Liver (tissue), 9 donors: Measurements from ENCODE around the gene GFRA4. TPM values are rescaled to one million over a fixed set of nuclear protein-coding genes. Genes with fewer than 3 reads are reported as not detected.

Experiments used
- DNase-seq: peaks from one replicate; pipeline ENCODE4 v3.0.0-alpha.2; 2017; ENCODE audit warnings: low spot score
- H3K27ac ChIP-seq, 2 donors: one replicate each; pipeline ENCODE4 v1.7.0; 2013; ENCODE audit warnings: inconsistent platforms in 2 of 2, low read length in 2 of 2, control low read depth in 1 of 2, low read depth in 1 of 2, mild to moderate bottlenecking in 1 of 2
- H3K27me3 ChIP-seq, 4 donors: one replicate each; pipeline versions ENCODE4 v1.6.1 to v1.7.0; 2013; ENCODE audit warnings: low read length in 3 of 4, inconsistent platforms in 1 of 4, mild to moderate bottlenecking in 1 of 4, moderate library complexity in 1 of 4; ENCODE audit not compliant: control insufficient read depth in 4 of 4, insufficient read depth in 4 of 4
- H3K36me3 ChIP-seq, 4 donors: one replicate each; pipeline versions ENCODE4 v1.6.1 to v1.7.0; 2013; ENCODE audit warnings: low read length in 3 of 4, mild to moderate bottlenecking in 3 of 4, low read depth in 1 of 4, moderate library complexity in 1 of 4; ENCODE audit not compliant: control insufficient read depth in 4 of 4, insufficient read depth in 3 of 4
- H3K4me1 ChIP-seq, 4 donors: one replicate each; pipeline versions ENCODE4 v1.6.1 to v1.7.0; 2013; ENCODE audit warnings: low read length in 3 of 4, mild to moderate bottlenecking in 3 of 4, moderate library complexity in 1 of 4; ENCODE audit not compliant: control insufficient read depth in 4 of 4, insufficient read depth in 4 of 4
- H3K4me3 ChIP-seq, 3 donors: one replicate each; pipeline versions ENCODE4 v1.6.1 to v1.7.0; 2013; ENCODE audit warnings: low read length in 3 of 3, control low read depth in 1 of 3, low read depth in 1 of 3, mild to moderate bottlenecking in 1 of 3
- H3K9ac ChIP-seq, 2 donors: one replicate each; pipeline ENCODE4 v1.7.0; 2013; ENCODE audit warnings: low read length in 2 of 2, mild to moderate bottlenecking in 2 of 2, moderate library complexity in 2 of 2, control low read depth in 1 of 2, low read depth in 1 of 2
- H3K9me3 ChIP-seq, 4 donors: one replicate each; pipeline versions ENCODE4 v1.6.1 to v1.7.0; 2013; ENCODE audit warnings: low read length in 3 of 4; ENCODE audit not compliant: control insufficient read depth in 4 of 4
- ATF3 ChIP-seq: IDR thresholded peaks from 2 replicates; pipeline ENCODE4 v1.6.1; 2016; ENCODE audit warnings: antibody characterized with exemption
- CTCF ChIP-seq: fragments of 150-350 bp; IDR thresholded peaks from 2 replicates; pipeline ENCODE4 v1.5.1; 2017; ENCODE audit warnings: improper control_type of control experiment, low read depth, low read length; ENCODE audit not compliant: missing input control
- EGR1 ChIP-seq, 2 donors: IDR thresholded peaks; 2 replicates each; pipeline ENCODE4 v1.6.1; 2016 to 2018; ENCODE audit warnings: antibody characterized with exemption in 2 of 2, low read depth in 2 of 2
- FOXA2 ChIP-seq: IDR thresholded peaks from 2 replicates; pipeline ENCODE4 v1.6.1; 2016; ENCODE audit warnings: antibody characterized with exemption
- GABPA ChIP-seq, 2 donors: IDR thresholded peaks in 1 of 2; conservative IDR thresholded peaks in 1 of 2; 2 replicates each; pipeline ENCODE4 v1.6.1; 2016; ENCODE audit warnings: antibody characterized with exemption in 2 of 2, mild to moderate bottlenecking in 1 of 2, moderate library complexity in 1 of 2
- HNF4A ChIP-seq, 2 donors: conservative IDR thresholded peaks; 2 replicates each; pipeline ENCODE4 v1.6.1; 2016; ENCODE audit warnings: antibody characterized with exemption in 2 of 2, mild to moderate bottlenecking in 2 of 2
- JUND ChIP-seq, 2 donors: IDR thresholded peaks; 2 replicates each; pipeline ENCODE4 v1.6.1; 2016; ENCODE audit warnings: antibody characterized with exemption in 2 of 2
- MAX ChIP-seq: IDR thresholded peaks from 2 replicates; pipeline ENCODE4 v1.6.1; 2016; ENCODE audit warnings: antibody characterized with exemption
- NR2F2 ChIP-seq: IDR thresholded peaks from 2 replicates; pipeline ENCODE4 v1.6.1; 2016; ENCODE audit warnings: antibody characterized with exemption
- RAD21 ChIP-seq, 2 donors: IDR thresholded peaks; 2 replicates each; pipeline ENCODE4 v1.6.1; 2016; ENCODE audit warnings: antibody characterized with exemption in 2 of 2, mild to moderate bottlenecking in 2 of 2
- REST ChIP-seq: IDR thresholded peaks from 2 replicates; pipeline ENCODE4 v1.6.1; 2016; ENCODE audit warnings: antibody characterized with exemption, mild to moderate bottlenecking
- RXRA ChIP-seq, 2 donors: IDR thresholded peaks; 2 replicates each; pipeline ENCODE4 v1.6.1; 2017 to 2018; ENCODE audit warnings: antibody characterized with exemption in 2 of 2, mild to moderate bottlenecking in 1 of 2
- SP1 ChIP-seq: IDR thresholded peaks from 2 replicates; pipeline ENCODE4 v1.6.1; 2018; ENCODE audit warnings: antibody characterized with exemption, mild to moderate bottlenecking
- TAF1 ChIP-seq: conservative IDR thresholded peaks from 2 replicates; pipeline ENCODE4 v1.6.1; 2016; ENCODE audit warnings: antibody characterized with exemption, mild to moderate bottlenecking
- YY1 ChIP-seq: IDR thresholded peaks from 2 replicates; pipeline ENCODE4 v1.6.1; 2016; ENCODE audit warnings: antibody characterized with exemption, mild to moderate bottlenecking
- ZBTB33 ChIP-seq: IDR thresholded peaks from 2 replicates; pipeline ENCODE4 v1.6.1; 2016; ENCODE audit warnings: antibody characterized with exemption
- WGBS: extraction: QIAGEN DNeasy Blood & Tissue Kit; methylation state at CpG from one replicate; pipeline ENCODE4 v1.1.7; 2013; 5-methylcytosine and 5-hydroxymethylcytosine counted together
- polyA plus RNA-seq, 2 donors: library from polyadenylated mRNA; stranded (reverse) in 1 of 2; unstranded in 1 of 2; fragments of 200-250 nt in 1 of 2; fragments of >200 nt in 1 of 2; fragmentation: Nextera tagmentation in 1 of 2; extraction: Ambion mirVana in 1 of 2; gene quantifications; one replicate each; pipeline versions ENCODE4 v1.2.1 to v1.2.3, GENCODE V29; 2013 to 2015
- total RNA-seq, 2 donors: library from RNA; depleted of rRNA; stranded (reverse); fragments of >200 nt; gene quantifications; one replicate each; pipeline ENCODE4 v1.2.3, GENCODE V29; 2014
- donor health status: healthy.
- donor health status: healthy.
- donor health status: healthy.
- donor health status: healthy.
- donor health status: healthy.

Gene GFRA4
- total and polyA plus RNA-seq, 4 donors: not detected

GRCh38 chr20:3633913-3634478 lies 29.2 kb downstream of the GFRA4 start:
- no peak for DNase-seq
- no peak for TF ChIP-seq JUND (IDR thresholded peaks at IDR 0.05)
- no peak for TF ChIP-seq HNF4A (conservative IDR thresholded peaks at IDR 0.05)
- no peak for TF ChIP-seq EGR1 (IDR thresholded peaks at IDR 0.05; ENCODE audit: low read depth in 2 of 2)
- TF ChIP-seq SP1: no peak
- no peak for TF ChIP-seq GABPA (IDR thresholded peaks at IDR 0.05 in 1 of 2, conservative IDR thresholded peaks at IDR 0.05 in 1 of 2)
- TF ChIP-seq RAD21 (IDR thresholded peaks at IDR 0.05): no peak
- no peak for TF ChIP-seq RXRA (IDR thresholded peaks at IDR 0.05)
- TF ChIP-seq MAX: no peak
- TF ChIP-seq CTCF: no peak
- TF ChIP-seq TAF1: no peak
- no peak for TF ChIP-seq REST
- no peak for TF ChIP-seq ATF3
- no peak for TF ChIP-seq FOXA2
- TF ChIP-seq NR2F2: no peak
- no peak for TF ChIP-seq ZBTB33
- no peak for TF ChIP-seq YY1
- Histone ChIP-seq H3K4me3 (no peak overlapping the region), H3K4me1 (peaks cover 0 to 33% (median 19%) of the 10 kb centered on the region in 4 donors), H3K36me3 (peaks cover 0 to 6% (median 2%) of the 10 kb centered on the region in 4 donors), H3K27ac (no peak overlapping the region), H3K27me3 (no peaks in the 10 kb centered on the region), H3K9ac (no peak overlapping the region), H3K9me3 (no peaks in the 10 kb centered on the region)
- WGBS: 80% methylated on average over 6 of the region's 6 CpGs
